Measurements from ENCODE around the gene DSTN. TPM values are rescaled to one million over a fixed set of nuclear protein-coding genes. Genes with fewer than 3 reads are reported as not detected.

Gene DSTN
- total RNA-seq, 2 experiments from 2014 or later = 56.7 to 57.5 TPM

DNA sequence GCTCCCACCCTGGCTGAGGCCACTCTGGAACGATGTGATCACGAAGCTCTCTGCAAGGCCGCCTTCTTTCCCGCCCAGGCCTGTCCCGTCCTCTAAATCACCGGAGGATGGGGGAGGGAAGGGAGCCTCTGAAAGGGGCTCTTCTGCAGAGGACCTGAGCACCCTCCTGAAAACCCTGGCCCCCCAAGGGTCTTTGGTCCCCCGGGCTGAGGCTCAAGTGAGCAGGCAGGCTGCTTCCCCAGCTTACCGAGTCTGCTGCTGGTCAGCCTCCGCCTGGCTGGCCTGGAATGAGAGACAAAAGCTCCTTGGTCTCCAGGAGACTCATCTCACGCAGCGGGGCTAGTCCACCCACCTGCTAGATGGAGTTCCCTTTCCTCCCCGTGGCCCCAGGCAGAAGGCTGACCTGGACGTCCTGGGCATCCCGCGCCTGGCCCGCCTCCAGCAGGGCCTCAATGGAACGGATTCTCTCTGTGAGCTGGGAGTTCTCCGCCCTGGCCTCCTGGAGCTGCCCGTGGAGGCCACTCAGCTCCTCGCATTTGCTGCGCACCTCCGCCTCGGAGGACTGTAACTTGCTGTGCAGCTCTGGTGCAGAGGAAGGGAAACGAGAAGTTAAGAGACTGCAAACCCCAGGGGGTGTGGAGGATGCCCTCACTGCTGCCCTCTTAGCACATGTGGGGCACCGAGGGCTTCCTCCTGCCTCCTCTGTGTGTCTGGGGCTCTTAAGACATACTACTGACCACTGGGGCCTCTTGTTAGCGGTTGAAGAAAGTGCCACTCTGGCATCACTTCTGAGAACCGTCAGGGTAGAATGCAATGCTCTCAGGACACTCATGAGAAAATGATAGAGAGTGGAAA, 57.5 kb downstream of the DSTN start:
- Mint-ChIP-seq H3K27ac (no peak overlapping the region), H3K27me3 (no peaks in the 10 kb centered on the region), H3K36me3 (no peaks in the 10 kb centered on the region), H3K9me3 (no peaks in the 10 kb centered on the region), H3K4me3 (no peak overlapping the region), H3K4me1 (no peaks in the 10 kb centered on the region)
- DNase-seq = no peak

DNA sequence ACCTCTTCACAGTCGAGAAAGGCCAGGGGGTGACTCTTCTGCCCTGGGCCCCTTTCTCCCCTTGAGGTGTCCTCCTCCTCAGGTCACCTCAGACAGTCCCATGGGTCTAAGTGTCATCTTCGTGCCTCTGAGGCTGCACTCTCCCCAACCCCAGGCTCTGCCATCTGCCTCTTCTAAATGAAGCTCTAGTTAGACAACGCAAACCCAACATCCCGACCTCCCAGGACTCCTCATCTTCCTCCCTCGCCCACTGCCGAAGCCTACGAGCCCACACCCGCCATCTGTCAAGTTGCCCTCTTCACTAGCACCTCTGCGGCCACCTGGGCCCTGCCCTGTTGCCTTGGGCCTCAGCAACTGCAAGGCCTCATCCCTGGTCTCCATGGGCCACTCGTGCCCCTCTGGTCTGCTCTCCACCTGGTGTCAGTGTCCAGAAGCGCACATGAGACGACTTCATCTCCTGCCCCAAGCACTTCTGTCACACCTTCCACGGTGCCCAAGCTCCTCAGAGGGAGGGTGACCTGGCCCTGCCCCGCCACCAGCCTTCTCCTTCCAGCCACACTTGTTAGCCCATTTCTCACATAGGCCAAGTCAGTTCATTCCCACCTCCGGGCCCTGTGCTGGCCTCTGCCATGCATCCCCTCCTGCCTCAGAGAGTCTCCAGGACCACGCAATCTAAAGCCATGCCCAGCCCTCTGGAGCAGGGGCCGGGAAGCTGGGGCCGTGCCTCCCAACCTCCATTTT, 58.4 kb downstream of the DSTN start:
- Mint-ChIP-seq H3K4me1 (no peaks in the 10 kb centered on the region), H3K36me3 (no peaks in the 10 kb centered on the region), H3K27ac (no peak overlapping the region)

DNA sequence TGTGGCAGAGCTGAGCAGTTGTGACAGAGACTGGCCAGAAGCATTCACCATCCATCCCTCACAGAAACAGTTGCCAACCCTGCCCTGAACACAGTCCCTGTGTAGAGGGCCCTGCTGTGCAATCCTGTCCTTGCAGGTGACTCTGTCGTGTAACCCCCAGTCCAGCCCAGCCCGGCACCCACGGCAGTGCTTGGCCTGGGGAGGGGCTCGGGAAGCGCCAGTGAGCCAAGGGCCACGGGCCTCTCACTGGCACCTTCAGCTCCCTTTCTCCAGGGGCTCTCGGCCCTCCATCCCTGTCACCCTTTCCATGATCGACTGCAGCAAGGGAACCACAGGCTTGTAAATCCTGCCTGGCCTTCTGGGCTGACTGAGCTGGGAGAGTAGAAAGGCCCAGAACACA, 59.1 kb downstream of the DSTN start:
- no peaks in the 10 kb centered on the region for H3K27me3 Mint-ChIP-seq
- no peak overlapping the region for H3K4me3 Mint-ChIP-seq
- no peaks in the 10 kb centered on the region for H3K9me3 Mint-ChIP-seq
- H3K36me3 Mint-ChIP-seq = no peaks in the 10 kb centered on the region
- DNase-seq = no peak
- H3K4me1 Mint-ChIP-seq = no peaks in the 10 kb centered on the region
- no peak overlapping the region for H3K27ac Mint-ChIP-seq

More for the DNA sequence above, 58.4 kb downstream of the DSTN start:
- H3K27me3 Mint-ChIP-seq = no peaks in the 10 kb centered on the region
- no peaks in the 10 kb centered on the region for H3K9me3 Mint-ChIP-seq
- DNase-seq = no peak
- H3K4me3 Mint-ChIP-seq = no peak overlapping the region

DNA sequence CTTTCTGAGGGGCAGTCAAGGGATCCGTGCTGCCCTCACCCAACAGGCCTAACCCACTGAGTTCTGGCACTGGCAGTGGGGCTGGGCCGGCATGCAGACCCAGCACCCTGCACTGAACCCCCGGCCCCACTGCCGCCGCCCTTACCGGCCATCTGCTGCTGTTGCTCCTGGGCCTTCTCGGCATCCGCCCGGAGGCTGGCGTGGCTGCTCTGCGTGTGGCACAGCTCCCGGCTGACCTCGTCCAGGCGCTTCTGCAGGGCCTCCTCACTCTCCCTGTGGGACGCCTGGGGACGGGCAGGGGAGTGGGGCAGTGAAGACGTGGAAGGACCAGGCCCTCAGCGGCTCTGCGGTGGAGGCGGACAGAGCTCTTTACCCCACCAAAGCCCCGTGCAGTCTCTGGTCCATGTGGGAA, 59.8 kb downstream of the DSTN start:
- Mint-ChIP-seq H3K4me3 (no peak overlapping the region), H3K9me3 (no peaks in the 10 kb centered on the region), H3K27ac (no peak overlapping the region), H3K4me1 (no peaks in the 10 kb centered on the region), H3K36me3 (no peaks in the 10 kb centered on the region), H3K27me3 (no peaks in the 10 kb centered on the region)
- DNase-seq = no peak

DNA sequence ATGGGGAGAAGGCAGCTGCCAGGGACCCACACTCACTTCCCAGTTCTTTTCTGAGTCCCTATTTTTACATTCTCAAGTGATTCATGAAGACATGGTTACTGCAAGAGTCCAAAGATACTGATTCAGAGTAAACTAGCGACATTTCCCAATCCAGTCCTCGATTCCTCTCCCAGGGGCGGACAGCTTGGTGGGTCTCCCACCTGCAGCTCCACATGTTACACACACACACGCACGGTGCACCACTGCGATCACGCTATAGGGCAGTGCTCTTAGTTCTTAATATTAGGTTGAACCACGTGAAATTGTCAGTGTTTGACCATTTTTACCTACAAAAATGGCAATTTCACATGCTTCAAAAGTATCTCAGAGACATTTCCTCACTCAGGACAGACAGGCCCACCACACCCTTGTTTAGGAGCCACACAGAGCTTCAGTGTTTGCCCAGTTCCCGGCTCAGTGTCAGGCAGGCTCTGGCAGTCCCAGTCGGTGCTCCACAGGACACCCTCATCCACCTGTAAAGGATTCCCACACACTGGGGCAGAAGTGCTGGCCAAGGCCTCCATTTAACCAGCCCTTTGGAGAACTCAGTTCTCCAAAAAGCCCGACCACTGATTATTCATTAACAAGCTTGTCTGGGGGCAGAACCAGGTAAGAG, 60.4 kb downstream of the DSTN start:
- H3K9me3 Mint-ChIP-seq = no peaks in the 10 kb centered on the region
- no peak overlapping the region for H3K4me3 Mint-ChIP-seq
- H3K36me3 Mint-ChIP-seq = no peaks in the 10 kb centered on the region
- no peaks in the 10 kb centered on the region for H3K27me3 Mint-ChIP-seq
- H3K4me1 Mint-ChIP-seq = no peaks in the 10 kb centered on the region
- no peak for DNase-seq
- no peak overlapping the region for H3K27ac Mint-ChIP-seq

DNA sequence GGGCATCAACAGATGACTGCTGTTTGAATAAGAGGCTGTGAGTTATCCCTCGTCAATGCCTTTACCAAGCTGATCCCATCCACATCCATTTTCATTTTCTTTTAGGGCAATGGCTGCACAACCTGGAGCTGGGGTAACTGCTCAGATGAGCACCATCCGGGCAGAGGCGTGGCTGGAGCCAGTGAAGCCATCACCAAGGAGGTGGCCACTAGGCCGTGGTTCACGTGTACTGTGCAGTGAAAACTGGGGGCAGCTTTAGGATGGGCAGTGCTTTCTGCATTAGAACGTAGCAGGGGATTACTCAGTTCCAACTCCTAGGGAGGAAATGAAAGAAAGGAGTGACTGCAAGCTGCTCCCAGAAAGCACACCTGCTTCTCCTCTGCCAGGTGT, 60.9 kb downstream of the DSTN start:
- no peaks in the 10 kb centered on the region for H3K27me3 Mint-ChIP-seq
- H3K4me1 Mint-ChIP-seq = no peaks in the 10 kb centered on the region
- no peak overlapping the region for H3K27ac Mint-ChIP-seq
- DNase-seq = no peak
- no peak overlapping the region for H3K4me3 Mint-ChIP-seq
- H3K36me3 Mint-ChIP-seq = no peaks in the 10 kb centered on the region
- no peaks in the 10 kb centered on the region for H3K9me3 Mint-ChIP-seq

DNA sequence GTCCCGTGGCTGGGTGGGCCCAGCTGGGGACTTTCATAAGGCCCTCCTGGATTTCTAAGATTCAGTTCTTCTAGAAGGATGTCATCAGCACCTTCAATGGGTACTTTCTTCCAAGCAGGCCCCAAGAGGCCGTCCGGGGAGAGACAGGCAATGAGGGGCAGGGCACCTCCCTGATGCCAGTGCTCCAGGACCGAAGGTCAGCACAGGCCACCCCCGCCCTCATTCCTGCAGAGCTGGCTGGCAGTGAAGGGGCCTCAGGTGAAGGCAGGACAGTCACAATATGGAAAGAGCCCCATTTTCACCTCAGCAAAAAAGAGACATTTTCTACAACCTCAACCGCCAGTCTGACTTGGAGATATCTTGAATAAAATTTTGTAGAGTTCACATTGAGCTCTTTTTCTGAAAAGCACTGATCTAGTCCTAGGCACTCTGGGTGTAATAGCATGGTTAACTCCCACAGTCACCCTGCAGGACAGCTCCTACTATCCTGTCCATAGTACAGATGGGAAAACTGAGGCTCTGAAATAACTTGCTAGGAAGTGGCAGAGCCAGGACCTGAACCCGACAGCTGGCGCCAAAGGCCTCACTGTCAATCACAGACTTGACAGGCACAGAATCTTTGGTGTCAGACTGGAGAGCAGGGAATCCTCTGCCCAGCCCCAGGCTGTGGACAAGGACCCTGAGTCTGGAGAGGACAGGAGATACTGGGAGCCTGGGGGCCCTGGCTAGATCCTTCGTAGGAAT, 61.9 kb downstream of the DSTN start:
- DNase-seq = no peak
- Mint-ChIP-seq H3K9me3 (no peaks in the 10 kb centered on the region), H3K27ac (no peak overlapping the region), H3K4me3 (no peak overlapping the region), H3K4me1 (no peaks in the 10 kb centered on the region), H3K27me3 (no peaks in the 10 kb centered on the region), H3K36me3 (no peaks in the 10 kb centered on the region)

DNA sequence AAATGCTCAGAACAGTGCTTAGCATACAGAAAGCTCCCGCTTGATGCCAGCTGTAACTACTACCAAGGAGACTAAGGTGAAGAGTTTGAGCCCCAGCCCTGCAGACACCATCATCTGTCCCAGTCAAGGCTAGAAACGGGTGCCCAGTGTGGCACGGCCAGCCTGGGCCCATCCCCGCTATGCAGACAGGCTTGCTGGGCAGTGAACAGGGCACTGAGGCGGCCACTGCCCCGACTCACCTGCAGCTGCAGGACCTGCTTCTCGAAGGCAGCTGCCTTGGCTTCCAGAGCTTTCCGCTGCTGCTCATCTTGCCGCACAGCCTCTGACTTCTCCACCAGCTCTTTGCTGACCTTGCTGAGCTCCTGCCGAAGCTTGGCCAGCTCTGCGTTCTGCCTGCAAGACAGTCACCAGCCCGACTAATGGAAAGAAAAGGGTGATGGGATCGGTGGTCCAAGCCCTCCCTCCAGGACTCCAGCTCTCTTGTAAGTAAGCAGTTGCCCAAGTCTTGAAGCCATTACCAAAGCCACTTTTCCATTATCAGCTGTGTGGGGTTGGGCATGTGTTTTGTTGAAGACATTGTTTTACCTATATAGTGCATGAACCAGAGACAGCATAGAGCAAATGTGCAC, 63.5 kb downstream of the DSTN start:
- H3K27me3 Mint-ChIP-seq = no peaks in the 10 kb centered on the region
- H3K4me1 Mint-ChIP-seq = no peaks in the 10 kb centered on the region
- no peaks in the 10 kb centered on the region for H3K9me3 Mint-ChIP-seq
- H3K4me3 Mint-ChIP-seq = no peak overlapping the region
- H3K36me3 Mint-ChIP-seq = no peaks in the 10 kb centered on the region
- DNase-seq = no peak
- H3K27ac Mint-ChIP-seq = no peak overlapping the region

DNA sequence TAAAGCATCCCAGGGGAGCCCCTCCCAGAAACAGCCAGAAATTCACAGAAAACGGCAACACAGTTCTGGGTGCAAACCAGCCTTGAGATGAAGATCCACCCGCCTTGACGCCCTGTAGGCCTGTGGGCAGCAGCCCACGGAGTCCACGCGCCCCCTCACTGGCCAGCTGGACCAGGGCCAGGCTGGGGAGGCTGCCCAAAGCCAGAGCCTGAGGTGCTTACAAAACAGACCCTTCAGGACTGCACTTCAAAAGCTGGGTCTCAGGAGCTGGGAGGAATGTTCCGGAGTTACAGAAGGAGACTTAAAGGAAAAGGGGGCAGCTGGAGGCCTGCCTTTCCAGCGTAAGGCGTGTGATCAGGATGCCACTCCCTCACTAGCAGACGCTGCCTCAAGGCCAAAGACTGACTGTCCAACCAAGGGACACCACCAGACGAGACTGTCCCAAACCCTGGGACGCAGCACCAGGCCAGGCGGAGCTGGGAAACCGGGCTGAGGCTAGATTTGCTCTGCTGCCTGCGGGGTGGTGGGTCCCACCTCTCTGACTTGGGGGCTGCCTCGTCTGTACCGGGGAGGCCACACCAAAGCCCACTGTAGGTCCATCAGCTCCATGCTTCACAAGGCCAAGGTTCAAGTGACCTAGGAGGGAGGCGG, 64.1 kb downstream of the DSTN start:
- Mint-ChIP-seq H3K4me3 (no peak overlapping the region), H3K36me3 (no peaks in the 10 kb centered on the region), H3K27ac (no peak overlapping the region), H3K4me1 (no peaks in the 10 kb centered on the region), H3K9me3 (no peaks in the 10 kb centered on the region), H3K27me3 (no peaks in the 10 kb centered on the region)
- DNase-seq = no peak

DNA sequence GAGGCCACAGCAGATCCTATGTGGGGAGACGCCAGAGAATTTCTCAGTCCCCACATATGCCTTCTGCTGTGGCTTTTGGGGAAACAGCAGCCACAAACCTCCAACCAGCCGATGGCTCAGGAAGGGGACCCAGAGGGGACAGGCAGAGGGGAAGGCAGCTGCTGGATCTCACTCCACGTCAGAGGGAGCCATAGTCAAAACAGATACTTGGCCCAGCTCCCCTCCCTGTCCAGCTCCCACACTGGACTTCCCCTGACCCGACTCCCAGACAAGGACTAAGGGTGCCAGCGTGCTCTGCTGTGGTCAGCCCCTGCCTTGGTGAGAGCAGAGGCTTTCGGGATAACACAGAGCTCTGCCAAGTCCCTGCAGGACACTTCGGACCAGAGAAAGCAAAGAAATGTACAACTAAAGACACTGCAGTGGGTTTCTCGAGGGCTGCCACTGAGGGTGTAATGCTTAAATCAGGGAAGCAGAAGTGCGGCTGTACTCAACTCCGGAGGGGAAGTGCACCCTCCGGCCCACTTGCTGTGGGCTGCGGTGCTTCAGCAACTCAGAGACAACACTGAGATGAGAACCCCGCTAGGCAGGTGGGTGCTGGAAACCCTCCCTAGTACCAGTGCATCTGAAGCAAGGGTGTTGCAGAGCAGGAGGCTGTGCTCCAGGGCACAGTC, 64.9 kb downstream of the DSTN start:
- no peak for DNase-seq
- Mint-ChIP-seq H3K27ac (no peak overlapping the region), H3K4me1 (no peaks in the 10 kb centered on the region), H3K36me3 (no peaks in the 10 kb centered on the region), H3K27me3 (no peaks in the 10 kb centered on the region), H3K9me3 (no peaks in the 10 kb centered on the region), H3K4me3 (no peak overlapping the region)

DNA sequence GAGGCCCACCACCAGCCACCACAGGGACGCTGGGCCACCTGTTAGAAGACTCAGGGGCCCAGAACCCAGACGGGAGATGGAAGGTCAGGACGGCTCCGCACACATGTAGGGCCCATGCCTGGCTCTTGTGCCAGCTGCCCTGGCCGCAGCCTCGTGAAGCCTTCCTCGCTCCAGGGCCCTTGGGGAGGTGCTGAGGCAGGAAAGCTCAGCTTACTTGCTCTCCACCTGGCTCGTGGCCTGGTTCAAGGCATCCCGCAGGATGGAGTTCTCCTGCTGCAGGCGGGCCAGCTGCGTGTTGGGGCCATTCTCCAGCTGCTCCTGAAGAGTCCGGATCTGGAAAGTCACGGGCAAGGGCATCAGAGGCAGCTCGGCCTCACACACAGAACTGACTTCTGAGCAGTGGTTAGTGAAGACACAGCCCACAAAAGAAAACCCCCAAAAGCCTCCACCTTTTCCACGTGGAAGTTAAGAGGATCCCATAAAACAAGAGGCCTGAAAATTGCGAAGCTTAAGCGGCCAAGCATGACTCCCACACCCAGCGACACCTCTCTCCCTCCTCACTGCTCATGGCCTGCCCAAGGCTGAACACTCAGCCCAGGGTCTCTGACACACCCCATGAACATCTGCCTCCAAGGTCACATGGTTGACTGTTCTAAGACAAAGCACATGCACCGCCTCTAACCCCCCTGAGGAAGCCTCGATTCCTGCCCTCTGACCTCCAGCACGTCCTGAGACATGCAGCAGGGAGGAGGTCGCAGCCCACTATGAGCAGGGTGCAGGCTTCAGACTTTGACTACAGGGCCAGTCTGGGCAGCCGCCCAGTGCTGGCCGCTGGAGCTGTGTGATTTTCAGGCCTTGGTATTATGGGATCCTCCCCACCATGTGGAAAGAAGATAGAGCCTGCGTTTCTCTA, 65.7 kb downstream of the DSTN start:
- no peak overlapping the region for H3K27ac Mint-ChIP-seq
- no peak for DNase-seq
- H3K36me3 Mint-ChIP-seq = no peaks in the 10 kb centered on the region
- H3K4me3 Mint-ChIP-seq = no peak overlapping the region
- no peaks in the 10 kb centered on the region for H3K27me3 Mint-ChIP-seq
- no peaks in the 10 kb centered on the region for H3K4me1 Mint-ChIP-seq
- H3K9me3 Mint-ChIP-seq = no peaks in the 10 kb centered on the region

DNA sequence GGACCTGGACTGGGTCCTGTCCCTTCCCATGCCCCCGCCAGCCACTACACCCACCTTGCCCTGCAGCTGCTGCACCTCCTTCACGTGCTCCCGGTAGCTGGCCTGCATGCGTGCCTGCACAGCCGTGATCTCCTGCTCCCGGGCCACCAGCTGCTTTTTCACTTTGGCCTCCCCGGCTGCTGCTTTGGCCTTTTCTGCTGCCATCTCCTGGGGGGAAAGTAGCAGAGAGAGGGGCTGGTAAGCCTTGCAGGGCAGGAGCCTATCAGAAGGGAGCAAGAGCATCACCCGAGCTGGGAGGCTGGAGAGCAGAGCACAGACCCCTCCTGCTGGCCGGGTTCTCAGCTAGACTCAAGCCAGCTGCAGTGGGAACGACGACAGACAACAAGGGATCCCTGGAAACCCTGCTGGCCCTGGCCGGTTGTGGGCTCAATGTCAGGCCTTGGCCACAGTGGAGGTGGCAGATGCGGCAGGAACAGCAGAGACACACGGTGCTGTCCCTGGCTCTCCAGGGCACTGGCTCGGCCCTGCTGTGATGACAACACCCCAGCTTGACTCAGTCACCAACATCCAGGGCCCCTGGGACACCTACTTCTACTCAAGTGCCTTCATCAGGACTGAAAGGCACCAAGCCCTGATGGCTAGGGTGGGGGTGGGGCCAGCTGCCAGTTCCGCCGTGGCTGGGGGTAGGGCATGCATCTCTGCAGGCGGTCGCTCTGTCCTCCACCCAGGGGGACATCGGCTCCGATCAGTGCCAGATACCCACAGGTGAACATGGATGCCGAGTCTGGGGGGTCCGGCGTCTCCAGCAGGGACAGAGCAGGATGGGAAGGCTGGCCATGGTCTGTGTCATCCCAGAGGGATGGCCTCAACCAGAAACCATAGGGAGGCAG, 66.9 kb downstream of the DSTN start:
- Mint-ChIP-seq H3K27me3 (no peaks in the 10 kb centered on the region), H3K4me3 (no peak overlapping the region), H3K36me3 (no peaks in the 10 kb centered on the region), H3K27ac (no peak overlapping the region), H3K9me3 (no peaks in the 10 kb centered on the region), H3K4me1 (no peaks in the 10 kb centered on the region)
- DNase-seq = no peak
